ENCODE data around the gene NDUFA11. TPM values are rescaled to one million over a fixed set of nuclear protein-coding genes. Genes with fewer than 3 reads are reported as not detected.

The NDUFA11 gene
- total RNA-seq (2014; rRNA removed; shearing (Covaris generic)), result 220 and 283 TPM in 2 replicates
- 183 and 277 TPM in 2 replicates for polyA plus RNA-seq (2015; cell fraction: cytosol; rRNA removed)
- 78.8 and 116 TPM in 2 replicates for polyA plus RNA-seq (2015; cell fraction: nucleus; rRNA removed)

GRCh38 chr19:5903624-5904351 is at the start of gene NDUFA11:
NDUFA11 (minus strand) TSS chr19:5903790; CDS start chr19:5903708, 82 bp downstream.
- no peak for DNase-seq (ENCODE audit: low read depth)

GRCh38 chr19:5953030-5953589 is 49.5 kb upstream of the NDUFA11 start:
- DNase-seq (ENCODE audit: low read depth), result no peak

GRCh38 chr19:5952193-5953029 is 48.8 kb upstream of the NDUFA11 start:
- no peak for DNase-seq (ENCODE audit: low read depth)

- no peak for DNase-seq (ENCODE audit: low read depth)
Measured at GRCh38 chr19:5951338-5951861, 47.8 kb upstream of the NDUFA11 start.

GRCh38 chr19:5950741-5951140 is 47.2 kb upstream of the NDUFA11 start:
- no peak for DNase-seq (ENCODE audit: low read depth)

GRCh38 chr19:5949792-5950305 is 46.3 kb upstream of the NDUFA11 start:
- no peak for DNase-seq (ENCODE audit: low read depth)

GRCh38 chr19:5948752-5949564 is 45.4 kb upstream of the NDUFA11 start:
- no peak for DNase-seq (ENCODE audit: low read depth)

GRCh38 chr19:5947435-5947834 is 43.8 kb upstream of the NDUFA11 start:
- no peak for DNase-seq (ENCODE audit: low read depth)

- DNase-seq (ENCODE audit: low read depth), result no peak
Measured at GRCh38 chr19:5943623-5944022, 40.0 kb upstream of the NDUFA11 start.

- DNase-seq (ENCODE audit: low read depth), result no peak
Measured at GRCh38 chr19:5943045-5943444, 39.5 kb upstream of the NDUFA11 start.

- DNase-seq (ENCODE audit: low read depth), result no peak
Measured at GRCh38 chr19:5941673-5942072, 38.1 kb upstream of the NDUFA11 start.

- DNase-seq (ENCODE audit: low read depth), result no peak
Measured at GRCh38 chr19:5940260-5941208, 36.9 kb upstream of the NDUFA11 start.

- no peak for DNase-seq (ENCODE audit: low read depth)
Measured at GRCh38 chr19:5937550-5937949, 34.0 kb upstream of the NDUFA11 start.

GRCh38 chr19:5936292-5936592 is 32.7 kb upstream of the NDUFA11 start:
- DNase-seq (ENCODE audit: low read depth), result no peak

- DNase-seq (ENCODE audit: low read depth), result no peak
Measured at GRCh38 chr19:5935473-5936291, 32.1 kb upstream of the NDUFA11 start.

GRCh38 chr19:5934774-5935472 is 31.3 kb upstream of the NDUFA11 start:
- no peak for DNase-seq (ENCODE audit: low read depth)

- DNase-seq (ENCODE audit: low read depth), result no peak
Measured at GRCh38 chr19:5934069-5934401, 30.4 kb upstream of the NDUFA11 start.

- no peak for DNase-seq (ENCODE audit: low read depth)
Measured at GRCh38 chr19:5933391-5934068, 29.9 kb upstream of the NDUFA11 start.

Data from HT1080 (cell line).